ENCODE measurements around the gene NPFFR1. TPM values are rescaled to one million over a fixed set of nuclear protein-coding genes. Genes with fewer than 3 reads are reported as not detected.

The NPFFR1 gene
- total and polyA plus RNA-seq, 4 donors, result under 0.01 TPM; not detected in 3

GRCh38 chr10:70280099-70280498, 3.7 kb downstream of the NPFFR1 start:
- 80% methylated on average over 6 of the region's 6 CpGs for WGBS

DNA sequence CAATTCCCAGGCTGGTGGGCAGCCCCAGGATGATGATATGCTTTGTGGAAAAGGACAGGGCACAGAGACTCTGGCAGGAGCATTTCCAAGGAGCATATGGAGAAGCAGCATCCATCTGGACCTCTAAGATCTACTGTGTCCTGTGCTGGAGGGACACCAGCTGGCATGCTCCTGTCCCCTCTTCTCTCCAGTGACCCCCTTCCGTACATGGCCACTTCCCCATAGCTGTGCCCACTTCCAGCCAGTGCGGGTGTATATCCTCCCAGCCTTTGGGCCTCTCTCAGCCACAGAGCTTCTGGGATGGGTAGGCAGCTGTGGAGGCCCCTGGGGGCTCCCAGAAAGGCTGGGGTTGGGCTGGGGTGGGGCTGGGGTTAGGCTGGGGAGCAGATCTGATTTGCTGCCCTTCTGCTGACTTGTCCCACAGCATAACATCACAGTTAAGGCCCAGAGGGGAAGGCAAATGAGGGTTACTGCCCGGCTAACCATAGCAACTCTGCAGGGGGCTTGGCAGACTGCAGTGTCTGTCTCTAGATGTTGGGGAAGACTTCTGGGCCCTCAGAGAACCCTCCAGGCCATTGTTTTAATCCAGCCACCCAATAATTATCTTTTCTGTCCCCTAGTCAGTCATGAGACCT, 6.3 kb downstream of the NPFFR1 start:
- no peak overlapping the region for H3K4me3 ChIP-seq (ENCODE audit: low read depth in 1 of 3, low read length in 3 of 3)
- H3K27ac ChIP-seq (ENCODE audit: low read depth in 1 of 2, low read length in 2 of 2), result no peak overlapping the region
- no peaks in the 10 kb centered on the region for H3K9me3 ChIP-seq (ENCODE audit: control insufficient read depth in 4 of 4, low read length in 3 of 4)
- H3K27me3 ChIP-seq (ENCODE audit: control insufficient read depth in 4 of 4, insufficient read depth in 4 of 4, low read length in 3 of 4), result peaks cover 0 to under 1% (median 0%) of the 10 kb centered on the region in 4 donors
- H3K4me1 ChIP-seq (ENCODE audit: control insufficient read depth in 4 of 4, insufficient read depth in 4 of 4, low read length in 3 of 4), result peaks cover 0 to 5% (median under 1%) of the 10 kb centered on the region in 4 donors
- H3K36me3 ChIP-seq (ENCODE audit: control insufficient read depth in 4 of 4, insufficient read depth in 3 of 4, low read depth in 1 of 4, low read length in 3 of 4), result no peaks in the 10 kb centered on the region
- TF ChIP-seq HNF4G (IDR thresholded peaks at IDR 0.05) (no peak), HNF4A (conservative IDR thresholded peaks at IDR 0.05) (no peak), SP1 (IDR thresholded peaks at IDR 0.05) (no peak), NR2F2 (IDR thresholded peaks at IDR 0.05) (no peak), ZBTB33 (IDR thresholded peaks at IDR 0.05) (no peak), EGR1 (IDR thresholded peaks at IDR 0.05; ENCODE audit: low read depth in 2 of 2) (no peak), JUND (IDR thresholded peaks at IDR 0.05) (no peak), TAF1 (conservative IDR thresholded peaks at IDR 0.05) (no peak), YY1 (IDR thresholded peaks at IDR 0.05) (no peak)
- DNase-seq (ENCODE audit: low spot score), result no peak
- H3K9ac ChIP-seq (ENCODE audit: low read depth in 1 of 2, low read length in 2 of 2), result no peak overlapping the region
- WGBS, result 89% methylated on average over 3 of the region's 3 CpGs

More at GRCh38 chr10:70280099-70280498, 3.7 kb downstream of the NPFFR1 start:
- TF ChIP-seq REST (IDR thresholded peaks at IDR 0.05), result no peak
- TF ChIP-seq SP1 (IDR thresholded peaks at IDR 0.05), result no peak
- TF ChIP-seq HNF4G (IDR thresholded peaks at IDR 0.05), result no peak
- Histone ChIP-seq H3K36me3 (ENCODE audit: control insufficient read depth in 4 of 4, insufficient read depth in 3 of 4, low read depth in 1 of 4, low read length in 3 of 4) (no peaks in the 10 kb centered on the region), H3K4me3 (ENCODE audit: low read depth in 1 of 3, low read length in 3 of 3) (no peak overlapping the region), H3K4me1 (ENCODE audit: control insufficient read depth in 4 of 4, insufficient read depth in 4 of 4, low read length in 3 of 4) (peaks cover 3 to 5% (median 4%) of the 10 kb centered on the region in 4 donors), H3K27ac (ENCODE audit: low read depth in 1 of 2, low read length in 2 of 2) (no peak overlapping the region), H3K9me3 (ENCODE audit: control insufficient read depth in 4 of 4, low read length in 3 of 4) (no peaks in the 10 kb centered on the region), H3K9ac (ENCODE audit: low read depth in 1 of 2, low read length in 2 of 2) (no peak overlapping the region), H3K27me3 (ENCODE audit: control insufficient read depth in 4 of 4, insufficient read depth in 4 of 4, low read length in 3 of 4) (peaks cover 0 to 7% (median 1%) of the 10 kb centered on the region in 4 donors)
- no peak for DNase-seq (ENCODE audit: low spot score)

- no peak overlapping the region for H3K4me3 ChIP-seq (ENCODE audit: low read depth in 1 of 3, low read length in 3 of 3)
- no peaks in the 10 kb centered on the region for H3K27me3 ChIP-seq (ENCODE audit: control insufficient read depth in 4 of 4, insufficient read depth in 4 of 4, low read length in 3 of 4)
- no peaks in the 10 kb centered on the region for H3K9me3 ChIP-seq (ENCODE audit: control insufficient read depth in 4 of 4, low read length in 3 of 4)
- no peak overlapping the region for H3K9ac ChIP-seq (ENCODE audit: low read depth in 1 of 2, low read length in 2 of 2)
- peaks cover 0 to 5% (median under 1%) of the 10 kb centered on the region in 4 donors for H3K4me1 ChIP-seq (ENCODE audit: control insufficient read depth in 4 of 4, insufficient read depth in 4 of 4, low read length in 3 of 4)
- no peak overlapping the region for H3K27ac ChIP-seq (ENCODE audit: low read depth in 1 of 2, low read length in 2 of 2)
- no peak for DNase-seq (ENCODE audit: low spot score)
- 73% methylated on average over 2 of the region's 2 CpGs for WGBS
- no peaks in the 10 kb centered on the region for H3K36me3 ChIP-seq (ENCODE audit: control insufficient read depth in 4 of 4, insufficient read depth in 3 of 4, low read depth in 1 of 4, low read length in 3 of 4)
- TF ChIP-seq JUND (IDR thresholded peaks at IDR 0.05), result no peak
- no peak for TF ChIP-seq EGR1 (IDR thresholded peaks at IDR 0.05; ENCODE audit: low read depth in 2 of 2)
- no peak for TF ChIP-seq FOXA1 (IDR thresholded peaks at IDR 0.05)
- TF ChIP-seq, protein P1, sequence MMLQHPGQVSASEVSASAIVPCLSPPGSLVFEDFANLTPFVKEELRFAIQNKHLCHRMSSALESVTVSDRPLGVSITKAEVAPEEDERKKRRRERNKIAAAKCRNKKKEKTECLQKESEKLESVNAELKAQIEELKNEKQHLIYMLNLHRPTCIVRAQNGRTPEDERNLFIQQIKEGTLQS (IDR thresholded peaks at IDR 0.05), result no peak
- no peak for TF ChIP-seq SP1 (IDR thresholded peaks at IDR 0.05)
- TF ChIP-seq ZBTB33 (IDR thresholded peaks at IDR 0.05), result no peak
- no peak for TF ChIP-seq REST (IDR thresholded peaks at IDR 0.05)
- no peak for TF ChIP-seq HNF4G (IDR thresholded peaks at IDR 0.05)
- TF ChIP-seq YY1 (IDR thresholded peaks at IDR 0.05), result no peak
- TF ChIP-seq FOXA2 (IDR thresholded peaks at IDR 0.05), result no peak
Measured at GRCh38 chr10:70274643-70275042, 9.2 kb downstream of the NPFFR1 start.
